Right lung (tissue), 5 donors: ENCODE results near the gene PPARGC1A. TPM values are rescaled to one million over a fixed set of nuclear protein-coding genes. Genes with fewer than 3 reads are reported as not detected.

Source experiments
- DNase-seq, 2 donors: peaks; one replicate each; pipeline ENCODE4 v3.0.0-alpha.2; 2013
- polyA plus RNA-seq, 5 donors: library from polyadenylated mRNA; unstranded; fragments of 120-200 nt; gene quantifications; one replicate each; pipeline versions ENCODE4 v1.2.1 to v1.2.3, GENCODE V29; 2013; ENCODE audit warnings: inconsistent platforms in 1 of 5, low replicate concordance in 1 of 5; ENCODE audit not compliant: insufficient read length in 5 of 5, insufficient read depth in 1 of 5

PPARGC1A gene
- polyA plus RNA-seq, 5 donors: 3.7 to 7.5 (median 4.9) TPM

DNA sequence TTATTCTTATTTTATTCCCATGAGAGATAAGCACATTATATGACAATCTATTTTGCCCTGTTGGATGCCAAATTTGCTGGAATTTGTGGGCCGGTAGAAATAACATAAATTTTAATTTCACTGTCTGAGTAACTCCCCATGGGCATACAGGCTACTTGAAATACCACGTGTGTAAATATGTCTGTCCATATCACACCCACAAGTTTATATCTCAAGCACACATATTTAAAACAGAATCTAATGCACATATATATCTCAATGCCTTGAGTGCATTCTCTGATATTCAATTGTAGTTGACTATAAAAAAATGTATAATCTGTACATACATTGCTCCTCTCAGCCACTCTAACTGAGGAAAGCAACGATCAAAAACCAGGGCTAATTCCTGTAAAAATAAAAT is 51.2 kb downstream of the PPARGC1A start:
- DNase-seq: no peak

DNA sequence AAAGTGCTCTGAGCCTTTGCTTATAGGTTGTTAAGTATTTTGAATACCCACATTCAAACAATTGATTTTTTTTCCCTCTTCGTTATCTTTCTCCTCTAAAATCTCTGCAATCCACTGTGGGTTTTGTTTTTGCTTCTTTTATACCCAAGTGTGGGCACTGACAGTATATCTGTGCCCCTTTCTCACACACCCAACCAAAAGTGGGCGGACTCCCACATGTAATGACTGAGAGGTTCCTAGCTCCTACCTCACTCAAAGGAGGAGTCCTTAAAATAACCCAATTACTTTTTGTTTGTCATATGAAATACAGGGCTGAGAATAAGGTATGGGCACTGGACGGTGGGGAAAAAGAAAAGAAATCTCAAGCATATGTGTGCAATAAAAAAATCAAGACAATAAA is 51.7 kb downstream of the PPARGC1A start:
- DNase-seq: no peak

DNA sequence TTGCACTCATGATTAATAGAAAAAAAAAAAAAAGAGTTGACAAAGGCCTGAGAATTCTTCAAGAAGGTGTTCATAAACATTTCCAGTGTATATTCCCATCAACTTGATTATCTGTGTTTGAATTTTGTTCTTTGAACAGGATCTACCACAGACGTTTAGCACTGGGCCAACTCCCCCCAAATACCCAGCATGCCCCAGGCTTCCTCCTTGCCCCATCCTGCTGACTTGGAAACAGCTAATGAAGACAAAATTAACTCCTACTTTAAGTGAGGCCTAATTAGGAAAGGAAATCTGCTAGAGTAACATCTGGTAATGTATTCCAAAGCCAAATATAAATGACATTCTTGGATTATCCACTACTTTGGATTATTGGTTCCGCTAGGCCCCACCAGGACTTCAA is 52.5 kb downstream of the PPARGC1A start:
- DNase-seq: no peak

- no peak for DNase-seq
Measured at GRCh38 chr4:23835774-23836478, 53.9 kb downstream of the PPARGC1A start.

- DNase-seq: no peak
Measured at GRCh38 chr4:23828779-23829178, 61.1 kb downstream of the PPARGC1A start.

GRCh38 chr4:23828020-23828715 is 61.7 kb downstream of the PPARGC1A start:
- DNase-seq: peak; percentile 27 to 32

GRCh38 chr4:23822181-23822580 is 67.7 kb downstream of the PPARGC1A start:
- no peak for DNase-seq

DNA sequence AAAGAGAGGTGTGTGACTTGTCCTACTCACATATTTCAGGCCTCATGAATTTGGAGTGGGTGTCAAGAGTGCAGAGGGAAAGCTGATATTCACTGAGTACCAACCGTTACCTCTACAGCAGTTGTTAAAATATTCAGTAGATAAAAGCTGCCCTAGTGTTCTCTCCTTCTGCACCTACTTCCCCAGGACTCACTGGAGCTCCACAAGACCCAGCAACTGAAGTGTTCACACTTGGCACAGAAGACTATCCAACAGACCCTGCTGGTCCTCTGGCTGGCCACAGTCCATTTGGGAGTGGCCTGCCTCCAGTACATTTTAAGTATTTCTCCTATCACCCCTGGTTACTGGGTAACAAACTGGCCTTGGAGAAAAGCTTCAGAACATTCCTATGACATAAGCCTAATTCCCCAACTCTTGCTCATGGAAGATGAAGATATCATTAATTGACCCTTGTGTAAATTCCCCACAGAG is 70.8 kb downstream of the PPARGC1A start:
- DNase-seq: peak; percentile 71 to 79

DNA sequence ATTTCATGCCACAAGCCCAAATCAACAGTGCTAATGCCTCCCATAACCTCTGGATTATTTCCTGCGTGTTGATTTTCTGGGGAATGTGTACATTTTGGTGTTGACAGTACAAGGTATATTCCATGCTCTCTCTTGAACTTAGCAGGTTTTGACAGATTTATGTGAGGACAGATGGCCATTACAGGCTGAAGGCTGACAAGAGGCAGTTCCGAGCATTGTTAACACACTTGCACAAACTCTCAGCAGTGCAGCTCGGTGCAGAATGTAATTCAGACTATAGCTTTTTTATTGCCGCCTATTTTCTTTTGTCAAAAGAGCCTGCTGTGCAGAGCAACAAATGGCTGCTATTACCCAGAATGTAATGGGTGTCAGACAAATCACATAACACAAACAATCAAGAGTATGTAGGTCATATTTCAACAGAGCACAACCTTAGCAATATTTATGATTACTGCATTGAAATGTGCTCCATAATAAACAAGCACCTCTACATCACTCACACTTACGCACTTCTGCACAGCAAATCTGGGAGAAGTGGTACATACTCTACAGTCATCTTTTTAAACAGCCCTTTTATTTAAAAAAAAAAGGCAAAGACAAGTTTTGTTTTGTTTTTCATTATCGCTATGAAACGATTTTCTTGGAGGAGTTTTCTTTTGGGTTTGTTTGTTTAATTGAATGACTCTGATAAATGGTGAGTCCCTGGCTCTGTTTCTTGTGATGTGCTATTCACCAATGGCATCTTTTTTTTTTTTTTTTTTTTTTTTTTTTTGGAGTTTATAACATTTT is 71.6 kb downstream of the PPARGC1A start:
- DNase-seq: peak; percentile 69 to 82

DNA sequence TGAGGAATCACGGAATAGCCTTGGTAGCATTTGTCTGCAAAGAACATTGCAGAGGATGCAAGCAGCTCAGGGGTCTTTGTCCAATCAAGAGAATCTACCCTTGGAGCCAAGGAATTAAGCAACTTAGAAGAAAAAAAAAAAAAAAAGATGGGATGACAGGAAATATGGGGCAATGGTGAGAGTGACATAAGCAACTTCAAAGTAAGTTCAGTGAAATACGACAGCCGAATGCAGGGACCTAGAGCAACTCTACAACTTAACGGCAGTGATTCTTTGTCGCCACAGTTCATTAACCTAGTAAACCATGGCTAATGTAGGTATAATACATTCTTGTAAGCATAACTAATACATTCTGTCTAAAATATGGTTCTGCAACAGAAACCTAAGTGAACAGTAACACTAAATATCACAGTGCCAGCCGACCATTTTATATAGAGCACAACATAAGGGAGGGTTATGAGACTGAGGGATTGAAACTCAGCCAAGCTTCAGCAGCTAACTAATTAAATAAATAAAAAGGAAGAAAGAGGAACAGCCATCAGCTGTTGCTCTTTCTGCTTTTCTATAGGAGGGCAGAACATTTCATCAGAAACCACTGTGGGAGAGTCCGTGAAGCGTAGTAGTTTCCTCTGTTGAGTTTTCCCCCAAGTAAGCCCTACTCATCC is 74.7 kb downstream of the PPARGC1A start:
- DNase-seq: peak; percentile 66 to 67

- DNase-seq: no peak
Measured at GRCh38 chr4:23814587-23814986, 75.3 kb downstream of the PPARGC1A start.

DNA sequence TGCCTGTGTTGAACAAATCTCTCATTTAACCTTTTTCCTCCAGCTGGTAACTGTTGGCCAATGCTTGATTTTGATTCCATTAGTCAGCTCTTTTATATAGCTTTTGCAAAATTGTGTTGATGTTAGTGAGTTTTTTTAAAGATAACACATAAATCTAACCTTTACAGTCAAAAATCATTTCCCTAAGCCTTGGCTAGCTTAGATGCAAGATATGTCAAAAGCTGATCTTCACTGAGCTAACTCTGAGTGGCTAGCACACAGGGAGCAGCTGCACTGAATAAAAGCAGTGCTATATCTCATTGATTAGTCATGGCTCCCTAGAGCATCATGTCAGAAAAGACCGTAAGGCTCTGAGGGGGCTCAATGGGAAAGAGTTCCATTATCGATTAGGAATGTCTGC is 78.7 kb downstream of the PPARGC1A start:
- DNase-seq: no peak

DNA sequence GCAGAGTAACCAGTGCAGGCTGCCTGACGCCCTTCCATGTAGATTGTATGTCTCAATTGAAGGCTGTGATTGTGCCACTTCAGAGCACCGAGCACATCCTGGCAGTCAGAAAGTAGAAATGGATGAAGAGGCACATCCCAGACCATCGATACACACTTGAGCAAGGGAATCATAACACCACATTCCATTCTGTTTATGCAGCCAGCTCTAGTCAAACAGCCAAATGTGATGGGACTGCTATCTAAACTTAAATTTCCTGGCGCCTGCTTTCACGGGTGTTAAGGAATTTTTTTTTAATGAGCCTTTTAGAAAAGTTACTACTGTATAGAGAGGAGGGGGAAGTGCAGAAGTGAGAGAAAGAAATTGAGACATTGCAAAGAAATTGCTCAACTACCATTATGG is 84.4 kb downstream of the PPARGC1A start:
- DNase-seq: no peak

DNA sequence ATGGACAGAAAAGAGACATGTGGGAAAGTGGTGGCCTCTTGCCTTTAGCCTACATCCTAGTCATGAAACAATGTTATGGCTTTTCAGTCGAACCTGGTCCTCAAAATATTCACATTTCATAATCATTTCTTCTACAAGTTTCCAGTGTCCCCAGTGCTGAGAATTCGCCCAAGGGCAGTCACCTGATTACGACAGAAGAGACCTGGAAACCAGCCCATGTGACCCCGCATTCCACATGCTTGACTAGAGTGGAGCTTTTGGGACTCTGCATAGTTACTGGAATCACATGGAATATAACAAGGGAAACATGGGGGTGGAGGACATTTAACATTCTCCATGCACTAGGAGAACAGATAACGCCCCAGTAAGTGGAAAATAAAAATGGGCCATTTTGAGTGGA is 100.1 kb downstream of the PPARGC1A start:
- DNase-seq: no peak

- no peak for DNase-seq
Measured at GRCh38 chr4:23788460-23788859, 101.4 kb downstream of the PPARGC1A start.

DNA sequence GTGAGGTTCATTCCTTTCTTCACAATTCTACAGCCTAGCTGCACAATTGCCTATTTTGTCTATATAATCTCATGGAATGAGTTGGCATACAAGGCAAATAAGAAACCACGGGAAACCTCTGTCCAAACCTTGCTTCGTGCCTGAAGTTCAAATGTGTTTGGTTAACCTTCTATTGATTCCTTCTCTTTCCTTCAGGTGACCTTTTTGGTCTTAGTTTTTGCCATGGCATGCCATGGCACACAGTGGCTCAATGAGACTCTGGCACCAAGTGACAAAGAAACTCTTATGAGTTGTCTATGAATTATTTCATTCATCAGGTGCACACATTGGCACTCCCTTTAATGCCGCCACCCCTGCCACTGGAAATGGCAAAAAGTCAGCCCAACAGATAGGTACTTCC is 101.8 kb downstream of the PPARGC1A start:
- no peak for DNase-seq

DNA sequence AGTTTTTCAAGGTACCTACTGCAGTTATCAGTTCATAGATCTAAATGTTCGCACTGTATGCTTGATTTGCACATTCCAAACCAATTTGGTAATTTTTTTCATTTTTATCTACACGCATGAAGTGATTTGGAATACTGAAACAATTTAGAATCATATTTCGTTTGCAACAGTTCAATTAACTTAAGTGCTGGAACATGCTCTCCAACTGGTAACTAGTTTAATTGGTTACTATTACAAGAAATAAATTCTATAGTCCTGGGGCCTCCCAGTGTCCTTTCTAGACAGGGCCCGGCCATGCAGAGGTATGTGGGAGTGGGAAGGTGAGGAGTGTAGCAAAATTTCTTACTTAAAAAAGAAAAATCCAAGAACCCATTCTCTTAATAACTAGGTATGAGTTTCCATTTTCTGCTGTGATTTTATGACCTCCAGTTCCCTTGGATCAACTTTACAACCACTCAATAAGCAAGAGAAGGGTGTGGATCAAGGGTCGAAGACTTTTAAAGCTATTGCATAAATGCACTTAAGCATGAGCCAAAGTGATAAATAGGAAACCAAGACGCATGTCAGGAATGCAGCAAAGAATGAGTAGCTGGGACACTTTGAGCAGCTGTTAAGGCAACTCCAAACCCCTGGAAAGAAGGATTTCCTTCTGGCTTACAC is 106.9 kb downstream of the PPARGC1A start:
- no peak for DNase-seq

- DNase-seq: no peak
Measured at GRCh38 chr4:23779839-23780238, 110.0 kb downstream of the PPARGC1A start.

DNA sequence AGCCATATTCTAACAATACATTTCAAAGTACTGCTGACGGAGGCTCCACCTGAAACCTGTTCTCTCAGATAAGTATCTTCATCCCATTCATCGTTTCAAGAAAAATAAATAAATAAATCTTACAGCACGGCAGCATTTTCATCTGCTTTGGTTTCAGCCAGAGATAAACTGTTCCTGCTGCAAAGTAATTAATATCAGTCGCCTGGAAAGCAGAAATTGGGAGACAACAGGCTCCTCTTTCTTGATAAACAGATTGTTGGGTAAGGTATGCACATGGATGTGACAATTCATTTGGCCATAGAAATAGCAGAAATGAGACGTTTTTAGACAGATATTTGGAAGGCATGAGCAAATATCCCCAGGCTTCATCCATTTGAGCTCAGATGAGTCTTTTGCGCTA is 110.4 kb downstream of the PPARGC1A start:
- DNase-seq: no peak

DNA sequence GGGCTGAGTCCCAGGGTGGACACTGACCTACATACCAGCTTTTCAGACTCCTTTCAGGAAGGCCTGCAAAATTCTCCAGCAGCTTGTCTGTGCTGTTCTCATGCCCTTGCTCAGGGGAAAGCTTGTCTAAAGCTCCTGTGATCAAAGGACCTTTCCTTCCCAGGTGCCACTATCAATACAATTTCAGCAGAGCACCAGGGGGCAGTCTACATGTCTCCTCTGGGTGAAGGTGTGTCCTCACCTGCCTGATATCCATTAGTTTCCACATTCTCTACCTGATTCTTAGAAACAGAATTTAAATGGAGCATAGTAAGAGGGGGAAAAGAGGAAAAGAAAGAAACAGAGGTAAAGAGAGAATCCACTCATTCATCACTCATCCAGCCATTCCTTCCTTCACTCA is 114.2 kb downstream of the PPARGC1A start:
- DNase-seq: no peak

DNA sequence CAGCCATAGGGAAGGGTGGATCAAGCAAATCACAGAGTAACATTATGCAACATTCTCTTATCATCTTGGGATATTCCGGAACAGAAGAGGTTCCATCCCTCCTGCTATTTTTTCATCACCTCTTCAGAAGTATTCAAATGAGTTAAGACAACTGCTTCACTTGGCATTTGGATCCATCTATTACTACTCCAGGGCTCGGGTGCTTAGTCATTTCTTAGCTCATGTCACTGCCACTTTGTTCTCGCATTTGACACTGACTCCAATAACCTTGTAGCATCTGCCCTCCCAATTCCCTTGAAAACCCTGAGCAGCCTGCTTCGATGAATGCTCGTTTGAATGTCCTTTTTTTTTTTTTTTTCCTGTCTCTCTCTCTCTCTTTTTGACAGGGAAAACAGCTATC is 114.9 kb downstream of the PPARGC1A start:
- no peak for DNase-seq
